H1 (cell line): ENCODE measurements around the gene STX5. TPM values are rescaled to one million over a fixed set of nuclear protein-coding genes. Genes with fewer than 3 reads are reported as not detected.

Source experiments
- CTCF ChIA-PET: fragments of 300-600 bp; sonication (Branson Sonifier 250); formaldehyde crosslinking; loops from one replicate; lab custom pipeline; 2021; ENCODE audit not compliant: partially characterized antibody; lab: Charles Lee
- POLR2A ChIA-PET: fragments of 300-600 bp; sonication (Branson Sonifier 250); formaldehyde crosslinking; loops from one replicate; lab custom pipeline; 2021; ENCODE audit warnings: inconsistent platforms; ENCODE audit not compliant: partially characterized antibody; lab: Charles Lee
- DNase-seq, 2 experiments: peaks; one replicate each; pipeline versions ENCODE4 v3.0.0 to v3.0.0-alpha.2; 2010 to 2022; ENCODE audit warnings: low spot score in 2 of 2, low read depth in 1 of 2, mixed read lengths in 1 of 2
- FAIRE-seq: peaks from 2 replicates; lab custom pipeline; 2011; peaks lifted over from hg19 to GRCh38; lab: Jason Lieb, UNC
- H2AFZ ChIP-seq: 2 replicates; pipeline ENCODE4 v1.8.1; 2012; ENCODE audit warnings: low read length, inconsistent platforms
- H2AK5ac ChIP-seq: 2 replicates; pipeline ENCODE4 v1.6.1; 2013; ENCODE audit warnings: low read depth, low read length
- H2BK120ac ChIP-seq: replicated peaks from 2 replicates; pipeline ENCODE3; 2013; ENCODE audit warnings: low read depth, low read length, inconsistent platforms
- H2BK12ac ChIP-seq: 2 replicates; pipeline ENCODE4 v1.6.1; 2013; ENCODE audit warnings: low read depth, low read length
- H2BK15ac ChIP-seq: 2 replicates; pipeline ENCODE4 v1.6.1; 2013; ENCODE audit warnings: low read length
- H2BK20ac ChIP-seq: 2 replicates; pipeline ENCODE4 v1.6.1; 2013; ENCODE audit warnings: low read length
- H2BK5ac ChIP-seq: 2 replicates; pipeline ENCODE4 v1.6.1; 2013; ENCODE audit warnings: low read depth, low read length
- H3K14ac ChIP-seq: 2 replicates; pipeline ENCODE4 v1.6.1; 2013; ENCODE audit warnings: inconsistent platforms; ENCODE audit not compliant: insufficient read length
- H3K18ac ChIP-seq: 2 replicates; pipeline ENCODE4 v1.6.1; 2013; ENCODE audit warnings: low read length; ENCODE audit errors: extremely low read depth
- H3K23ac ChIP-seq: 2 replicates; pipeline ENCODE4 v1.6.1; 2013; ENCODE audit warnings: inconsistent platforms; ENCODE audit not compliant: insufficient read length
- H3K23me2 ChIP-seq: 2 replicates; pipeline ENCODE4 v1.6.1; 2013; ENCODE audit warnings: low read depth, low read length
- H3K27ac ChIP-seq: 2 replicates; pipeline ENCODE4 v1.6.1; 2011; ENCODE audit warnings: low read depth, low read length, inconsistent platforms
- H3K27me3 ChIP-seq, 4 experiments: replicated peaks in 1 of 4; 1 replicate in 1 of 4; 2 replicates in 3 of 4; pipeline versions ENCODE4 v1.6.1 to v1.8.1; 2011 to 2013; ENCODE audit warnings: low read length in 3 of 4, mild to moderate bottlenecking in 3 of 4, inconsistent platforms in 2 of 4, mixed read lengths in 2 of 4, moderate library complexity in 1 of 4; ENCODE audit not compliant: control insufficient read depth in 3 of 4, insufficient read depth in 3 of 4; ENCODE audit errors: extremely low read depth in 1 of 4
- H3K36me3 ChIP-seq, 4 experiments: 2 replicates each; pipeline versions ENCODE4 v1.6.1 to v1.8.1; 2011 to 2013; ENCODE audit warnings: mild to moderate bottlenecking in 4 of 4, low read length in 3 of 4, moderate library complexity in 2 of 4, control low read depth in 1 of 4, inconsistent platforms in 1 of 4; ENCODE audit not compliant: insufficient read depth in 4 of 4, control insufficient read depth in 2 of 4
- H3K4ac ChIP-seq: replicated peaks from 2 replicates; pipeline ENCODE3; 2013; ENCODE audit warnings: low read length, low read depth, mixed read lengths, inconsistent platforms; ENCODE audit not compliant: insufficient read length
- H3K4me1 ChIP-seq, 4 experiments: replicated peaks in 1 of 4; 1 replicate in 1 of 4; 2 replicates in 3 of 4; pipeline versions ENCODE4 v1.6.1 to v1.8.1; 2011 to 2013; ENCODE audit warnings: low read length in 3 of 4, inconsistent platforms in 2 of 4, mixed read lengths in 1 of 4; ENCODE audit not compliant: insufficient read depth in 4 of 4, control insufficient read depth in 3 of 4
- H3K4me2 ChIP-seq, 2 experiments: 2 replicates each; pipeline versions ENCODE4 v1.6.1 to v1.8.1; 2011 to 2013; ENCODE audit warnings: low read depth in 2 of 2, low read length in 2 of 2, control low read depth in 1 of 2, inconsistent platforms in 1 of 2, mild to moderate bottlenecking in 1 of 2; ENCODE audit not compliant: insufficient read depth in 1 of 2
- H3K4me3 ChIP-seq, 4 experiments: fragments of 200-600, 300-600 bp in 1 of 4; sonication (generic), shearing (Covaris generic), sonication (Bioruptor Twin) in 1 of 4; 2 replicates each; pipeline versions ENCODE4 v1.5.1 to v1.8.1; 2011 to 2016; ENCODE audit warnings: low read length in 4 of 4, low read depth in 3 of 4, control low read depth in 2 of 4, inconsistent platforms in 2 of 4, mild to moderate bottlenecking in 2 of 4, mixed read lengths in 1 of 4, moderate library complexity in 1 of 4; ENCODE audit not compliant: insufficient read depth in 2 of 4; ENCODE audit errors: extremely low read depth in 1 of 4
- H3K56ac ChIP-seq: replicated peaks from 2 replicates; pipeline ENCODE3; 2013; ENCODE audit warnings: low read depth, mild to moderate bottlenecking, mixed read lengths, low read length, inconsistent platforms; ENCODE audit not compliant: insufficient read length
- H3K79me1 ChIP-seq: 2 replicates; pipeline ENCODE4 v1.6.1; 2013; ENCODE audit warnings: low read depth, low read length, control low read depth
- H3K79me2 ChIP-seq, 2 experiments: 2 replicates each; pipeline versions ENCODE4 v1.6.1 to v1.8.1; 2012 to 2013; ENCODE audit warnings: low read length in 2 of 2, mild to moderate bottlenecking in 2 of 2, inconsistent platforms in 1 of 2; ENCODE audit not compliant: insufficient read depth in 2 of 2, control insufficient read depth in 1 of 2
- H3K9ac ChIP-seq, 4 experiments: replicated peaks in 1 of 4; 1 replicate in 1 of 4; 2 replicates in 3 of 4; pipeline versions ENCODE4 v1.6.1 to v1.8.1; 2011 to 2013; ENCODE audit warnings: low read depth in 3 of 4, low read length in 3 of 4, control low read depth in 2 of 4, mild to moderate bottlenecking in 2 of 4, moderate library complexity in 2 of 4, inconsistent platforms in 1 of 4; ENCODE audit errors: extremely low read depth in 1 of 4
- H3K9me3 ChIP-seq, 2 experiments: 2 replicates each; pipeline versions ENCODE4 v1.6.1 to v1.8.1; 2012 to 2013; ENCODE audit warnings: mild to moderate bottlenecking in 2 of 2, moderate library complexity in 2 of 2, control low read depth in 1 of 2, inconsistent platforms in 1 of 2, low read depth in 1 of 2, low read length in 1 of 2, mixed read lengths in 1 of 2; ENCODE audit not compliant: insufficient read depth in 2 of 2
- H4K20me1 ChIP-seq, 2 experiments: replicated peaks in 1 of 2; 2 replicates each; pipeline versions ENCODE3 to v1.8.1; 2011 to 2013; ENCODE audit warnings: inconsistent platforms in 2 of 2, low read length in 2 of 2, mild to moderate bottlenecking in 1 of 2; ENCODE audit not compliant: insufficient read depth in 2 of 2, control insufficient read depth in 1 of 2
- H4K5ac ChIP-seq: 2 replicates; pipeline ENCODE4 v1.6.1; 2013; ENCODE audit warnings: low read length, low read depth, mixed read lengths, inconsistent platforms; ENCODE audit not compliant: insufficient read length
- H4K8ac ChIP-seq: 2 replicates; pipeline ENCODE4 v1.8.0; 2013; ENCODE audit warnings: mild to moderate bottlenecking, moderate library complexity, low read length, inconsistent platforms; ENCODE audit not compliant: insufficient read depth; ENCODE audit errors: extremely low read depth
- H4K91ac ChIP-seq: replicated peaks from 2 replicates; pipeline ENCODE3; 2013; ENCODE audit warnings: low read length, mixed read lengths, inconsistent platforms; ENCODE audit not compliant: insufficient read length
- KDM5A ChIP-seq: fragments of 200-600 bp; IDR thresholded peaks from 2 replicates; pipeline ENCODE4 v1.7.1; 2012; ENCODE audit warnings: mild to moderate bottlenecking, low read length, inconsistent platforms, mixed read lengths
- PHF8 ChIP-seq: fragments of 200-600 bp; sonication (generic); conservative IDR thresholded peaks from 2 replicates; pipeline ENCODE4 v1.7.1; 2012; ENCODE audit warnings: low read depth, mild to moderate bottlenecking, inconsistent platforms, low read length, moderate library complexity
- RBBP5 ChIP-seq: IDR thresholded peaks from 2 replicates; pipeline ENCODE4 v1.7.1; 2012; ENCODE audit warnings: low read depth, mild to moderate bottlenecking, inconsistent platforms, low read length, moderate library complexity, borderline replicate concordance
- RFX5 ChIP-seq: IDR thresholded peaks from 2 replicates; pipeline ENCODE4 v1.6.1; 2011; ENCODE audit warnings: low read depth, low read length, improper control_type of control experiment, borderline replicate concordance
- SP1 ChIP-seq: IDR thresholded peaks from 2 replicates; pipeline ENCODE4 v1.6.1; 2011; ENCODE audit warnings: low read depth, low read length
- SRF ChIP-seq: IDR thresholded peaks from 2 replicates; pipeline ENCODE4 v1.6.1; 2011; ENCODE audit warnings: mild to moderate bottlenecking, low read depth, low read length, moderate library complexity
- TAF1 ChIP-seq: IDR thresholded peaks from 2 replicates; pipeline ENCODE4 v1.6.1; 2011; ENCODE audit warnings: mild to moderate bottlenecking, low read depth, low read length
- ZNF274 ChIP-seq: IDR thresholded peaks from 2 replicates; pipeline ENCODE4 v1.7.0; 2012; ENCODE audit warnings: low read length, borderline replicate concordance; ENCODE audit errors: extremely low read depth
- WGBS, 2 experiments: shearing (Covaris generic) in 1 of 2; methylation state at CpG; one replicate each; pipeline versions ENCODE4 v1.1.6 to v1.1.7; 2013 to 2015; ENCODE audit warnings: low lambda C conversion rate in 2 of 2, mixed read lengths in 2 of 2, inconsistent platforms in 1 of 2, low coverage in 1 of 2, missing lambda C conversion rate in 1 of 2; ENCODE audit not compliant: insufficient replicate concordance in 2 of 2, insufficient coverage in 1 of 2, insufficient read length in 1 of 2; ENCODE audit errors: extremely low coverage in 1 of 2, missing lambda C conversion rate in 1 of 2; 5-methylcytosine and 5-hydroxymethylcytosine counted together
- polyA plus RNA-seq, 7 experiments: library from polyadenylated mRNA; depleted of rRNA in 3 of 7; stranded (reverse) in 5 of 7; unstranded in 2 of 7; fragments of >200 nt in 5 of 7; fragments of 200-250 nt in 2 of 7; gene quantifications; 1 replicate in 5 of 7; 2 replicates in 1 of 7; 4 replicates in 1 of 7; pipeline versions ENCODE4 v1.2.1 to v1.2.3, GENCODE V29; 2011 to 2013; ENCODE audit warnings: missing spikeins in 2 of 7, mixed read lengths in 2 of 7
- total RNA-seq: library from RNA; stranded (reverse); fragmentation: NEBNext Ultra II Directional; extraction: Animal tissue kit (Norgen Biotek cat#: 25700); gene quantifications from 2 replicates; pipeline ENCODE4 v1.2.1, GENCODE V29; 2021
- TF ChIP-seq, protein P1 (sequence below): IDR thresholded peaks from 2 replicates; pipeline ENCODE4 v1.6.1; 2011; ENCODE audit warnings: low read length, improper control_type of control experiment

STX5 gene
- total and polyA plus RNA-seq, 2 of the 8 experiments (the other 6 are each of a cell fraction or from before 2014, with no cell fraction given): 24.2 to 28.5 TPM

DNA sequence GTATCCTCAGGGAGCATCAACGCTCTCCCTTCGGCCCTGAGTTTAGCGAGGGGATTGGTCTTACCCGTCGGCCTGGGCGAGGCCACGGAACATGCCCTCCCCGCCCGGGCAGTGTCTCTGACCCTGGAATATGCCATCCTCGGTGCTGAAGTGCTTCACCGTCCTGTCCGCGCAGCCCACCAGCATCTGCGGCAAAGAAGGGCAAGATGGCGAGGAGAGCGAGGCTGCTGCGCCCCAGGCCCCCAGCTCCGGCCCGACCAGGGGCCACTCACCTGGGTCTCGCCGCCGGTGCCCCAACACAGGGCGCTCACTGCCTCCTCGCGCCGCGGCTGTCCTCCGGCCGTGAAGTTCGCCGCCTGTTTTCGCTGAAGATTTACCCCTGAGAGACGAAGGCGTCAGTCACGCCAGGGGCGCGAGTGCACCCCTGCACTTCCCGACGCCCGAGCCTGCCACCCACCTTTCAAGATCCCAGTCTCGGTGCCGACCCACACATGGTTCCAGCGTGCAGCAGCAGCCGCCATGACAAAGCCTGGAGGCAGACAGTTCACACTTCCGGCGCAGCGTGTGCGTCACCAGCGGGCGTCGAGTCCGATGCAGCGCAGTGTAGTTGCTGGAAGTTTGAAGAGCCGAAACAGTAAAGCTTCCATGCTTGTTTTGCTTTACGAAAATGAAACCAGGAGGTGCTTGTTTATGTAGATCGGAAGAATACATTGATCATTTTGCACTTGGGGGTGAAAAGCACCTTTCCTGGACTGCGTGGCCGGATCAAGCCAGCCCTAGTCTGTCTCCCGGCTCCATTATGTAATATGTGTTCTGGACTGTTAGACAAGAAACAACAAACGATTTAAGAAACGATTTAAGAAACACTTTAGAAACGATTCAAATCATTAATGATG is 7.4 kb upstream of the STX5 start, which contains the start of gene WDR74:
Gene WDR74, minus strand, starts transcription at position 541 of the 896 bp plus-strand sequence. Its CDS starts 20 bp downstream, at position 521.
- peak within 1 kb of the TSS; percentile 79 for H4K5ac ChIP-seq
- CTCF ChIA-PET: interaction anchor here (0.9 to 2.2 kb wide), 4 partner anchors 9 to 50 kb away, joined by 3 to 5 read pairs (median 4); partner anchors contain the start of gene SLC3A2
- POLR2A ChIA-PET: interaction anchor here (1.0 to 20.0 kb wide), 24 partner anchors 7 to 248 kb away, joined by 3 to 2104 read pairs (median 24); partner anchors contain the start of genes BSCL2, C11orf98, CSKMT and GNG3
- H2BK20ac ChIP-seq: no peak within 1 kb of the TSS
- H3K27me3 ChIP-seq: no peaks in the 10 kb centered on the region
- peaks cover 20% of the 10 kb centered on the region for H3K23me2 ChIP-seq
- peak within 1 kb of the TSS; percentile 92 for H2BK12ac ChIP-seq
- H3K4me1 ChIP-seq: peaks cover 0 to 5% (median 1%) of the 10 kb centered on the region in 4 experiments; a peak in 2 of 7 replicates
- H3K27ac ChIP-seq: peak within 1 kb of the TSS; percentile 87
- H2AK5ac ChIP-seq: peak within 1 kb of the TSS; percentile 9; the same call in 1 of the 2 replicates
- peak within 1 kb of the TSS; percentile 98 for H3K4ac ChIP-seq
- 1% methylated on average over 59 of the region's 62 CpGs; no CpG with 5 or more reads in 1 of the 2 experiments for WGBS, 2 experiments
- peak within 1 kb of the TSS; percentile 69 to 95 (median 86) for H3K4me3 ChIP-seq
- peak within 1 kb of the TSS; percentile 90 to 95 (median 92) for H3K9ac ChIP-seq
- peaks cover 3% of the 10 kb centered on the region; the same call in 1 of the 2 replicates for H3K79me1 ChIP-seq
- H3K18ac ChIP-seq: peak within 1 kb of the TSS; percentile 75
- H3K23ac ChIP-seq: no peak within 1 kb of the TSS
- H3K36me3 ChIP-seq: peaks cover 15 to 26% (median 22%) of the 10 kb centered on the region in 4 experiments
- peak within 1 kb of the TSS; percentile 24 for H2BK120ac ChIP-seq
- H3K4me2 ChIP-seq: peak within 1 kb of the TSS; percentile 89 to 99
- no peak within 1 kb of the TSS for H2AFZ ChIP-seq
- H2BK15ac ChIP-seq: peak within 1 kb of the TSS; percentile 47; the same call in 1 of the 2 replicates
- peaks cover 2 to 7% of the 10 kb centered on the region in 2 experiments for H4K20me1 ChIP-seq
- peak within 1 kb of the TSS; percentile 91 for H3K56ac ChIP-seq
- DNase-seq: peak; percentile 73 to 91
- H3K14ac ChIP-seq: no peak within 1 kb of the TSS
- H3K9me3 ChIP-seq: no peaks in the 10 kb centered on the region
- H4K91ac ChIP-seq: peak within 1 kb of the TSS; percentile 98
- H3K79me2 ChIP-seq: peaks cover 0 to 26% of the 10 kb centered on the region in 2 experiments; a peak in 2 of 4 replicates
- peak within 1 kb of the TSS; percentile 96 for H2BK5ac ChIP-seq
- no peak for FAIRE-seq
- peak within 1 kb of the TSS; percentile 96 for H4K8ac ChIP-seq
- TF ChIP-seq RBBP5 (peak; percentile 89), RFX5 (no peak), SP1 (no peak), KDM5A (peak; percentile 97), ZNF274 (no peak), TAF1 (peak; percentile 96), SRF (peak; percentile 85), PHF8 (peak; percentile 89)
- TF ChIP-seq, protein P1, sequence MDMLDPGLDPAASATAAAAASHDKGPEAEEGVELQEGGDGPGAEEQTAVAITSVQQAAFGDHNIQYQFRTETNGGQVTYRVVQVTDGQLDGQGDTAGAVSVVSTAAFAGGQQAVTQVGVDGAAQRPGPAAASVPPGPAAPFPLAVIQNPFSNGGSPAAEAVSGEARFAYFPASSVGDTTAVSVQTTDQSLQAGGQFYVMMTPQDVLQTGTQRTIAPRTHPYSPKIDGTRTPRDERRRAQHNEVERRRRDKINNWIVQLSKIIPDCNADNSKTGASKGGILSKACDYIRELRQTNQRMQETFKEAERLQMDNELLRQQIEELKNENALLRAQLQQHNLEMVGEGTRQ: no peak; the same call in 1 of the 2 replicates
